A673 (cell line): ENCODE data around the gene ZNF775. TPM values are rescaled to one million over a fixed set of nuclear protein-coding genes. Genes with fewer than 3 reads are reported as not detected.

ENCODE experiments used
- BruUV-seq: library from RNA; stranded (reverse); fragments of 400-500 nt; replicated peaks from 2 replicates; lab custom pipeline; 2021; lab: Mats Ljungman, UMichigan
- CTCF ChIA-PET: fragments of 300-600 bp; sonication (Branson Sonifier 250); formaldehyde crosslinking; loops from one replicate; lab custom pipeline; 2022; ENCODE audit warnings: antibody characterized with exemption; lab: Charles Lee
- POLR2A ChIA-PET: fragments of 300-600 bp; sonication (Branson Sonifier 250); formaldehyde crosslinking; loops from one replicate; lab custom pipeline; 2022; ENCODE audit warnings: antibody characterized with exemption; ENCODE audit not compliant: low non-redundant PET; lab: Charles Lee
- DNase-seq: peaks from one replicate; pipeline ENCODE4 v3.0.0-alpha.2; 2015; ENCODE audit warnings: low spot score
- H3K27ac ChIP-seq: fragments of 200-600 bp; sonication (generic); 2 replicates; pipeline ENCODE4 v1.5.1; 2016; ENCODE audit warnings: mixed run types, low read depth, mild to moderate bottlenecking, mixed read lengths, antibody characterized with exemption, low read length; ENCODE audit not compliant: poor library complexity, severe bottlenecking
- H3K27me3 ChIP-seq: fragments of 200-600 bp; sonication (generic); replicated peaks from 2 replicates; pipeline ENCODE4 v1.6.1; 2017; ENCODE audit warnings: mixed run types, low read depth, mild to moderate bottlenecking, mixed read lengths, antibody characterized with exemption, low read length; ENCODE audit not compliant: insufficient read depth, poor library complexity
- H3K36me3 ChIP-seq: fragments of 200-600 bp; sonication (generic); 2 replicates; pipeline ENCODE4 v1.6.1; 2016; ENCODE audit warnings: mixed run types, mild to moderate bottlenecking, mixed read lengths, antibody characterized with exemption, low read length; ENCODE audit not compliant: insufficient read depth, poor library complexity, severe bottlenecking
- H3K4me1 ChIP-seq: fragments of 200-600 bp; sonication (generic); 2 replicates; pipeline ENCODE4 v1.6.1; 2017; ENCODE audit warnings: mixed run types, mild to moderate bottlenecking, mixed read lengths, antibody characterized with exemption, low read length; ENCODE audit not compliant: insufficient read depth, poor library complexity, severe bottlenecking
- H3K4me3 ChIP-seq: fragments of 200-600 bp; sonication (generic); 2 replicates; pipeline ENCODE4 v1.5.1; 2016; ENCODE audit warnings: low read depth, mixed run types, mild to moderate bottlenecking, mixed read lengths, low read length; ENCODE audit not compliant: poor library complexity, severe bottlenecking
- H3K9me3 ChIP-seq: fragments of 200-600 bp; sonication (generic); 2 replicates; pipeline ENCODE4 v1.6.1; 2016; ENCODE audit warnings: mixed run types, low read depth, mild to moderate bottlenecking, mixed read lengths, antibody characterized with exemption, low read length; ENCODE audit not compliant: poor library complexity, severe bottlenecking
- CTCF ChIP-seq: fragments of 300-800, 200-600 bp; sonication (generic); conservative IDR thresholded peaks from 2 replicates; pipeline ENCODE4 v1.5.1; 2017; ENCODE audit warnings: low read depth, mild to moderate bottlenecking, antibody characterized with exemption, low read length, moderate library complexity, mixed read lengths
- EZH2 ChIP-seq: fragments of 200-600 bp; sonication (generic); IDR thresholded peaks from 2 replicates; pipeline ENCODE4 v1.6.1; 2017; ENCODE audit warnings: borderline replicate concordance, low read depth, mild to moderate bottlenecking, mixed read lengths, antibody characterized with exemption, low read length; ENCODE audit not compliant: poor library complexity, severe bottlenecking
- intact Hi-C: fragments of 100-400 bp; cut with micrococcal nuclease; formaldehyde crosslinking; loops from one replicate; pipeline ENCODE4 v1.10.0; 2022; ENCODE audit not compliant: unreplicated experiment
- total RNA-seq: library from RNA; stranded (reverse); gene quantifications from 2 replicates; pipeline ENCODE4 v1.2.3, GENCODE V29; 2021

ZNF775 gene
- total RNA-seq, 1 experiment from 2014 or later = 12.1 TPM

GRCh38 chr7:150337179-150337578 is 42.0 kb upstream of the ZNF775 start:
- intact Hi-C loops = no loop called here
- ChIA-PET POLR2A (no interaction called here), CTCF (no interaction called here)

DNA sequence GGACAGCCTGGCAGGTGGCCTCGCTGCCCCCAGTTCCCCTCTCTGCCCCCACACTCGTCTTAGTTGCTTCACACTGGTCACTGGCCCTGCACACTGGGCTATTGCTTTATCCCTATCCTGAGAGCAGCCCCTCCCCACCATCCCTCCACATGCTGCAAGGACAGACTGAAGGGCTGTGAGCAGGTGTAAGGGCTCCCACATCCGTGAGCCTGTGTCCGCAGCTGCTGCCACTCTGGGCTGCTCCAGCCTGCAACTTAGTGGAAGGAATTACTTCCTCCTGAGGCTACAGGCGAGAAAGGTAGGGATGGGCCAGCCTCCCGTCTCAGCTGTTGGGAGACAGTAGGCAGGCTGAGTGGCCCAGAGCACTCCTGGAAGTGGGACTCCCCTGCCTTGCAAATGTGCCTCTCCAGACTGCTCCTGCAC is 41.5 kb upstream of the ZNF775 start:
- Histone ChIP-seq H3K4me3 (no peak overlapping the region), H3K27ac (no peak overlapping the region), H3K27me3 (no peaks in the 10 kb centered on the region), H3K4me1 (peaks cover 5% of the 10 kb centered on the region), H3K36me3 (peaks cover 9% of the 10 kb centered on the region), H3K9me3 (no peaks in the 10 kb centered on the region)
- CTCF ChIA-PET = no interaction called here
- TF ChIP-seq EZH2 = no peak
- intact Hi-C loops = no loop called here
- POLR2A ChIA-PET = no interaction called here
- BruUV-seq = no TSS peak
- DNase-seq = no peak

More at GRCh38 chr7:150337179-150337578, 42.0 kb upstream of the ZNF775 start:
- H3K27me3 ChIP-seq = no peaks in the 10 kb centered on the region
- BruUV-seq = no TSS peak
- peaks cover 5% of the 10 kb centered on the region for H3K4me1 ChIP-seq
- no peak for DNase-seq
- H3K36me3 ChIP-seq = peaks cover 12% of the 10 kb centered on the region
- H3K9me3 ChIP-seq = no peaks in the 10 kb centered on the region
- TF ChIP-seq CTCF (no peak), EZH2 (no peak)
- no peak overlapping the region for H3K4me3 ChIP-seq
- H3K27ac ChIP-seq = no peak overlapping the region

DNA sequence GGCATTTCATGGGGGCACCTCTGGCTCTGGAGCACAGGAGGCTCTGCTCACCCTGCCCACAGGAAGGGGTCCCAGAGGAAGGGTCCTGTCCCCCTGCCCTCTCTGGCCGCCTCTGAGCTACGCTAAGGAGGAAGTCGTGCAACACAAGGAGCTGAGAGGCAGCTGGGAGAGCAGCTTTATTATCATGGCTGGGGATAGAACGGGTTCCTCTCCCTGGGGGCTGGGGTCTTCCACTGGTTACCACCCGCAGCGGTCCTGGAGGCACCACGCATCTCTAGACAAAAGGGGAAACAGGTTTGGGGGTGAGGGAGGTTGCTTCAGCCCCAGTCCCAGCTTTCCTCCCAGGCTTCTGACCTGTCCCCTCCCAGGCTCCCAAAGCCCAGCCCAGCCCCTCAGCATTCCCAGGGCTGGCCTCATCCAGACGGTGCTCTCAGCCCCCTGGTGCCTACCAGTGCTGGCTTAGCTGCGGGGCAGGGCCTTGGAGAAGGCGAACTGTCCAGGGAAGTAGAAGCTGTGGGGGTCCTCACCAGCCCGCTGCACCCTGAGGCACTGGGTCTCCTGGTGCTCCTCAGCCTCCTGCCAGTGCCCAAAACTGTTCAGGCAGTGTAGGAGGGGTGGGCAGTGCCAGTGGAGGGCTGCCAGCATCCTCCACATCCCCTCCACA is 40.8 kb upstream of the ZNF775 start:
- Histone ChIP-seq H3K4me3 (no peak overlapping the region), H3K36me3 (peaks cover 9% of the 10 kb centered on the region), H3K27ac (no peak overlapping the region), H3K4me1 (peaks cover 5% of the 10 kb centered on the region), H3K27me3 (no peaks in the 10 kb centered on the region), H3K9me3 (no peaks in the 10 kb centered on the region)
- TF ChIP-seq EZH2 (no peak), CTCF (no peak)
- intact Hi-C loops = no loop called here
- no TSS peak for BruUV-seq
- ChIA-PET POLR2A (no interaction called here), CTCF (no interaction called here)
- DNase-seq = no peak

DNA sequence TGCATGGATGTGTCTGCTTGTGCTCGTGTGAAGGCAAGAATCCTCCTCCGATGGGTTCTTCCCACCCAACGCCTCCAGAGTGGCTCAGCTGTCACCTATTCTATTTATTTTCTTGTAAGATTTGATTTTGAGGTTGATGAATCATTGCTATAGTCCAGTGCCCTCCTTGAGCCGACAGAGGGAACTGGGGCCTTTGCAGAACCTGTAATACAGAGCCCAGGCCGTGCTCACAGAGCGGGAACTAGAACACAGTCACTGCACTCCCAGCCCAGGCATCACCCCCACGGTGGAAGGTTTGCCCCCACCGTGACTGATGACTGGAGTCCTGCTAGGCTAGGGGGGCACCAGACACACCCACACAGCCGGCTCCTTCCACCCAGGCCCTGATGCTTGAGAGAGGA is 39.7 kb upstream of the ZNF775 start:
- no peak for DNase-seq
- Histone ChIP-seq H3K4me3 (no peak overlapping the region), H3K27me3 (no peaks in the 10 kb centered on the region), H3K4me1 (peaks cover 5% of the 10 kb centered on the region), H3K9me3 (no peaks in the 10 kb centered on the region), H3K36me3 (peaks cover 9% of the 10 kb centered on the region), H3K27ac (no peak overlapping the region)
- intact Hi-C loops = no loop called here
- no TSS peak for BruUV-seq
- ChIA-PET POLR2A (no interaction called here), CTCF (no interaction called here)
- TF ChIP-seq EZH2 (no peak), CTCF (no peak)
